Liver (tissue), 9 donors: ENCODE results near the gene MEDAG. TPM values are rescaled to one million over a fixed set of nuclear protein-coding genes. Genes with fewer than 3 reads are reported as not detected.

ENCODE experiments used
- DNase-seq: peaks from one replicate; pipeline ENCODE4 v3.0.0-alpha.2; 2017; ENCODE audit warnings: low spot score
- H3K27ac ChIP-seq, 2 donors: one replicate each; pipeline ENCODE4 v1.7.0; 2013; ENCODE audit warnings: inconsistent platforms in 2 of 2, low read length in 2 of 2, control low read depth in 1 of 2, low read depth in 1 of 2, mild to moderate bottlenecking in 1 of 2
- H3K27me3 ChIP-seq, 4 donors: one replicate each; pipeline versions ENCODE4 v1.6.1 to v1.7.0; 2013; ENCODE audit warnings: low read length in 3 of 4, inconsistent platforms in 1 of 4, mild to moderate bottlenecking in 1 of 4, moderate library complexity in 1 of 4; ENCODE audit not compliant: control insufficient read depth in 4 of 4, insufficient read depth in 4 of 4
- H3K36me3 ChIP-seq, 4 donors: one replicate each; pipeline versions ENCODE4 v1.6.1 to v1.7.0; 2013; ENCODE audit warnings: low read length in 3 of 4, mild to moderate bottlenecking in 3 of 4, low read depth in 1 of 4, moderate library complexity in 1 of 4; ENCODE audit not compliant: control insufficient read depth in 4 of 4, insufficient read depth in 3 of 4
- H3K4me1 ChIP-seq, 4 donors: one replicate each; pipeline versions ENCODE4 v1.6.1 to v1.7.0; 2013; ENCODE audit warnings: low read length in 3 of 4, mild to moderate bottlenecking in 3 of 4, moderate library complexity in 1 of 4; ENCODE audit not compliant: control insufficient read depth in 4 of 4, insufficient read depth in 4 of 4
- H3K4me3 ChIP-seq, 3 donors: one replicate each; pipeline versions ENCODE4 v1.6.1 to v1.7.0; 2013; ENCODE audit warnings: low read length in 3 of 3, control low read depth in 1 of 3, low read depth in 1 of 3, mild to moderate bottlenecking in 1 of 3
- H3K9ac ChIP-seq, 2 donors: one replicate each; pipeline ENCODE4 v1.7.0; 2013; ENCODE audit warnings: low read length in 2 of 2, mild to moderate bottlenecking in 2 of 2, moderate library complexity in 2 of 2, control low read depth in 1 of 2, low read depth in 1 of 2
- H3K9me3 ChIP-seq, 4 donors: one replicate each; pipeline versions ENCODE4 v1.6.1 to v1.7.0; 2013; ENCODE audit warnings: low read length in 3 of 4; ENCODE audit not compliant: control insufficient read depth in 4 of 4
- ATF3 ChIP-seq: IDR thresholded peaks from 2 replicates; pipeline ENCODE4 v1.6.1; 2016; ENCODE audit warnings: antibody characterized with exemption
- CTCF ChIP-seq: fragments of 150-350 bp; IDR thresholded peaks from 2 replicates; pipeline ENCODE4 v1.5.1; 2017; ENCODE audit warnings: improper control_type of control experiment, low read depth, low read length; ENCODE audit not compliant: missing input control
- EGR1 ChIP-seq, 2 donors: IDR thresholded peaks; 2 replicates each; pipeline ENCODE4 v1.6.1; 2016 to 2018; ENCODE audit warnings: antibody characterized with exemption in 2 of 2, low read depth in 2 of 2
- FOXA1 ChIP-seq: IDR thresholded peaks from 2 replicates; pipeline ENCODE4 v1.6.1; 2016; ENCODE audit warnings: antibody characterized with exemption
- FOXA2 ChIP-seq: IDR thresholded peaks from 2 replicates; pipeline ENCODE4 v1.6.1; 2016; ENCODE audit warnings: antibody characterized with exemption
- GABPA ChIP-seq, 2 donors: IDR thresholded peaks in 1 of 2; conservative IDR thresholded peaks in 1 of 2; 2 replicates each; pipeline ENCODE4 v1.6.1; 2016; ENCODE audit warnings: antibody characterized with exemption in 2 of 2, mild to moderate bottlenecking in 1 of 2, moderate library complexity in 1 of 2
- HNF4A ChIP-seq, 2 donors: conservative IDR thresholded peaks; 2 replicates each; pipeline ENCODE4 v1.6.1; 2016; ENCODE audit warnings: antibody characterized with exemption in 2 of 2, mild to moderate bottlenecking in 2 of 2
- HNF4G ChIP-seq: IDR thresholded peaks from 2 replicates; pipeline ENCODE4 v1.6.1; 2016; ENCODE audit warnings: antibody characterized with exemption
- JUND ChIP-seq, 2 donors: IDR thresholded peaks; 2 replicates each; pipeline ENCODE4 v1.6.1; 2016; ENCODE audit warnings: antibody characterized with exemption in 2 of 2
- MAX ChIP-seq: IDR thresholded peaks from 2 replicates; pipeline ENCODE4 v1.6.1; 2016; ENCODE audit warnings: antibody characterized with exemption
- NR2F2 ChIP-seq: IDR thresholded peaks from 2 replicates; pipeline ENCODE4 v1.6.1; 2016; ENCODE audit warnings: antibody characterized with exemption
- RAD21 ChIP-seq, 2 donors: IDR thresholded peaks; 2 replicates each; pipeline ENCODE4 v1.6.1; 2016; ENCODE audit warnings: antibody characterized with exemption in 2 of 2, mild to moderate bottlenecking in 2 of 2
- REST ChIP-seq: IDR thresholded peaks from 2 replicates; pipeline ENCODE4 v1.6.1; 2016; ENCODE audit warnings: antibody characterized with exemption, mild to moderate bottlenecking
- RXRA ChIP-seq, 2 donors: IDR thresholded peaks; 2 replicates each; pipeline ENCODE4 v1.6.1; 2017 to 2018; ENCODE audit warnings: antibody characterized with exemption in 2 of 2, mild to moderate bottlenecking in 1 of 2
- SP1 ChIP-seq: IDR thresholded peaks from 2 replicates; pipeline ENCODE4 v1.6.1; 2018; ENCODE audit warnings: antibody characterized with exemption, mild to moderate bottlenecking
- TAF1 ChIP-seq: conservative IDR thresholded peaks from 2 replicates; pipeline ENCODE4 v1.6.1; 2016; ENCODE audit warnings: antibody characterized with exemption, mild to moderate bottlenecking
- YY1 ChIP-seq: IDR thresholded peaks from 2 replicates; pipeline ENCODE4 v1.6.1; 2016; ENCODE audit warnings: antibody characterized with exemption, mild to moderate bottlenecking
- ZBTB33 ChIP-seq: IDR thresholded peaks from 2 replicates; pipeline ENCODE4 v1.6.1; 2016; ENCODE audit warnings: antibody characterized with exemption
- WGBS: extraction: QIAGEN DNeasy Blood & Tissue Kit; methylation state at CpG from one replicate; pipeline ENCODE4 v1.1.7; 2013; 5-methylcytosine and 5-hydroxymethylcytosine counted together
- polyA plus RNA-seq, 2 donors: library from polyadenylated mRNA; stranded (reverse) in 1 of 2; unstranded in 1 of 2; fragments of 200-250 nt in 1 of 2; fragments of >200 nt in 1 of 2; fragmentation: Nextera tagmentation in 1 of 2; extraction: Ambion mirVana in 1 of 2; gene quantifications; one replicate each; pipeline versions ENCODE4 v1.2.1 to v1.2.3, GENCODE V29; 2013 to 2015
- total RNA-seq, 2 donors: library from RNA; depleted of rRNA; stranded (reverse); fragments of >200 nt; gene quantifications; one replicate each; pipeline ENCODE4 v1.2.3, GENCODE V29; 2014
- donor health status: healthy.
- donor health status: healthy.
- donor health status: healthy.
- donor health status: healthy.
- donor health status: healthy.

Gene MEDAG
- total and polyA plus RNA-seq, 4 donors, result 0.05 to 0.50 (median 0.27) TPM

- peaks cover 0 to 4% (median 1%) of the 10 kb centered on the region in 4 donors for H3K9me3 ChIP-seq
- H3K9ac ChIP-seq, result no peak overlapping the region
- no peak overlapping the region for H3K27ac ChIP-seq
- no peaks in the 10 kb centered on the region for H3K36me3 ChIP-seq
- DNase-seq, result no peak
- no peaks in the 10 kb centered on the region for H3K4me1 ChIP-seq
- 32% methylated on average over 5 of the region's 5 CpGs for WGBS
- TF ChIP-seq REST, result no peak
- TF ChIP-seq RAD21 (IDR thresholded peaks at IDR 0.05), result no peak
- no peak for TF ChIP-seq HNF4G
- no peak for TF ChIP-seq RXRA (IDR thresholded peaks at IDR 0.05)
- no peak for TF ChIP-seq ATF3
- TF ChIP-seq HNF4A (conservative IDR thresholded peaks at IDR 0.05), result no peak
- TF ChIP-seq TAF1, result no peak
- TF ChIP-seq NR2F2, result no peak
- no peak for TF ChIP-seq EGR1 (IDR thresholded peaks at IDR 0.05; ENCODE audit: low read depth in 2 of 2)
- no peak for TF ChIP-seq MAX
- TF ChIP-seq ZBTB33, result no peak
- TF ChIP-seq CTCF, result no peak
- no peak for TF ChIP-seq FOXA2
- no peak for TF ChIP-seq JUND (IDR thresholded peaks at IDR 0.05)
- TF ChIP-seq SP1, result no peak
- no peak for TF ChIP-seq GABPA (IDR thresholded peaks at IDR 0.05 in 1 of 2, conservative IDR thresholded peaks at IDR 0.05 in 1 of 2)
- TF ChIP-seq FOXA1, result no peak
- H3K27me3 ChIP-seq, result peaks cover 0 to 3% (median 0%) of the 10 kb centered on the region in 4 donors
- no peak overlapping the region for H3K4me3 ChIP-seq
These were observed 57.7 kb downstream of the MEDAG start for GRCh38 chr13:30963791-30964190.

GRCh38 chr13:30965380-30965779 lies 59.3 kb downstream of the MEDAG start:
- WGBS, result 87% methylated on average over 1 of the region's 1 CpG
- H3K36me3 ChIP-seq, result no peaks in the 10 kb centered on the region
- no peak overlapping the region for H3K9ac ChIP-seq
- DNase-seq, result no peak
- H3K9me3 ChIP-seq, result no peaks in the 10 kb centered on the region
- TF ChIP-seq EGR1 (IDR thresholded peaks at IDR 0.05; ENCODE audit: low read depth in 2 of 2) (no peak), CTCF (no peak), NR2F2 (no peak), YY1 (no peak), TAF1 (no peak), FOXA2 (no peak), HNF4G (no peak)
- peaks cover 0 to 3% (median 0%) of the 10 kb centered on the region in 4 donors for H3K27me3 ChIP-seq
- no peak overlapping the region for H3K4me3 ChIP-seq
- no peak overlapping the region for H3K27ac ChIP-seq
- no peaks in the 10 kb centered on the region for H3K4me1 ChIP-seq
